Uterus (tissue), 4 donors: Measurements from ENCODE around the gene TNPO2. TPM values are rescaled to one million over a fixed set of nuclear protein-coding genes. Genes with fewer than 3 reads are reported as not detected.

Source experiments
- DNase-seq, 2 donors: peaks; one replicate each; pipeline ENCODE4 v3.0.0-alpha.2; 2019 to 2020
- H3K27ac ChIP-seq, 2 donors: fragments of 200-600 bp; sonication (generic); 1 replicate in 1 of 2; 2 replicates in 1 of 2; pipeline ENCODE4 v1.5.1; 2016 to 2018
- H3K27me3 ChIP-seq, 2 donors: fragments of 200-600 bp; sonication (generic); one replicate each; pipeline ENCODE4 v1.5.1; 2018 to 2019; ENCODE audit warnings: control low read depth in 1 of 2
- H3K36me3 ChIP-seq, 2 donors: fragments of 200-600 bp; sonication (generic); one replicate each; pipeline ENCODE4 v1.5.1; 2019; ENCODE audit warnings: control low read depth in 1 of 2
- H3K4me1 ChIP-seq, 2 donors: fragments of 200-600 bp; sonication (generic); one replicate each; pipeline ENCODE4 v1.5.1; 2018 to 2019; ENCODE audit warnings: control low read depth in 1 of 2
- H3K4me3 ChIP-seq, 2 donors: fragments of 200-600 bp; sonication (generic); 1 replicate in 1 of 2; 2 replicates in 1 of 2; pipeline ENCODE4 v1.5.1; 2018 to 2019; ENCODE audit warnings: mild to moderate bottlenecking in 1 of 2
- H3K9me3 ChIP-seq, 2 donors: fragments of 200-600 bp; sonication (generic); one replicate each; pipeline ENCODE4 v1.5.1; 2019; ENCODE audit warnings: control low read depth in 1 of 2
- CTCF ChIP-seq, 4 experiments: fragments of 200-600 bp in 2 of 4; fragments of 450-650 bp in 2 of 4; sonication (generic) in 2 of 4; IDR thresholded peaks; one replicate each; pipeline ENCODE4 v1.5.1; 2016 to 2019; ENCODE audit warnings: antibody characterized with exemption in 4 of 4, mild to moderate bottlenecking in 2 of 4, moderate library complexity in 1 of 4
- POLR2A ChIP-seq, 2 donors: fragments of 450-650 bp; IDR thresholded peaks; one replicate each; pipeline ENCODE4 v1.6.1; 2016; ENCODE audit warnings: antibody characterized with exemption in 2 of 2, mild to moderate bottlenecking in 1 of 2, moderate library complexity in 1 of 2
- intact Hi-C: fragments of 100-400 bp; cut with DNase I; formaldehyde crosslinking; loops from one replicate; pipeline ENCODE4 v1.15.1; 2023; ENCODE audit warnings: low total_unique reads
- total RNA-seq, 4 donors: library from RNA; depleted of rRNA in 3 of 4; stranded (reverse); fragments of >200 nt in 3 of 4; gene quantifications; one replicate each; pipeline versions ENCODE4 v1.1.0 to v1.2.4, GENCODE V29; 2014 to 2023
- donor health status: DM: yes; HTN: yes; CAD: no.

Gene TNPO2
- total RNA-seq, 4 donors from 2014 or later = 29.7 to 92.9 (median 71.2) TPM

GRCh38 chr19:12668932-12669269 is 54.8 kb downstream of the TNPO2 start:
- H3K36me3 ChIP-seq = no peaks in the 10 kb centered on the region
- peak; percentile 47 to 54 for DNase-seq
- intact Hi-C loops = no loop called here
- H3K4me1 ChIP-seq = peaks cover 11 to 14% of the 10 kb centered on the region in 2 donors
- H3K27me3 ChIP-seq = no peaks in the 10 kb centered on the region
- H3K4me3 ChIP-seq = peak overlapping the region; percentile 64 to 98
- H3K27ac ChIP-seq = peak overlapping the region; percentile 95 to 99
- H3K9me3 ChIP-seq = no peaks in the 10 kb centered on the region
- TF ChIP-seq POLR2A (IDR thresholded peaks at IDR 0.05) = no peak
- TF ChIP-seq CTCF (IDR thresholded peaks at IDR 0.05) = no peak

DNA sequence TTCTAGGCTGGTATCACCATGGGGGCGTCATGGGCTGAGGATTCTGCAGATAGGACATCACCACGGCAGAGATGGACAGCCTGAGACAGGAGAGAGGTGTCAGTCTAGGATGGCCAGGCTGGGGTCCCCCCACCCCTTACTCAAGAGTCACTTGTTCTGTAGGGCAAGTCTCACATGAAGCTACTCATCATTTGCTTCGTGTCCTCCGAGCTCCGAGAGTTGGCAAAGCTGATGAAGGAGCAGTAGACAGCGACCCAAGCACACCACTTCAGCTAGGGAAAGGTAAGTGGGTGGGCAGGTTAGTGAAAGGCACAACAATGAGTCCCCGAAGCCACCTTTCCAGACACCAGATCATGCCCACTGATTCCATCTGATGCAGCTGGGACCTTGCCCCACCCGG is 55.4 kb downstream of the TNPO2 start:
- Histone ChIP-seq H3K36me3 (no peaks in the 10 kb centered on the region), H3K4me3 (peak overlapping the region; percentile 64 to 98), H3K4me1 (peaks cover 11 to 14% of the 10 kb centered on the region in 2 donors), H3K9me3 (no peaks in the 10 kb centered on the region), H3K27ac (peak overlapping the region; percentile 95 to 99), H3K27me3 (no peaks in the 10 kb centered on the region)
- intact Hi-C loops = no loop called here
- TF ChIP-seq POLR2A (IDR thresholded peaks at IDR 0.05) (no peak), CTCF (IDR thresholded peaks at IDR 0.05) (no peak)
- no peak for DNase-seq

DNA sequence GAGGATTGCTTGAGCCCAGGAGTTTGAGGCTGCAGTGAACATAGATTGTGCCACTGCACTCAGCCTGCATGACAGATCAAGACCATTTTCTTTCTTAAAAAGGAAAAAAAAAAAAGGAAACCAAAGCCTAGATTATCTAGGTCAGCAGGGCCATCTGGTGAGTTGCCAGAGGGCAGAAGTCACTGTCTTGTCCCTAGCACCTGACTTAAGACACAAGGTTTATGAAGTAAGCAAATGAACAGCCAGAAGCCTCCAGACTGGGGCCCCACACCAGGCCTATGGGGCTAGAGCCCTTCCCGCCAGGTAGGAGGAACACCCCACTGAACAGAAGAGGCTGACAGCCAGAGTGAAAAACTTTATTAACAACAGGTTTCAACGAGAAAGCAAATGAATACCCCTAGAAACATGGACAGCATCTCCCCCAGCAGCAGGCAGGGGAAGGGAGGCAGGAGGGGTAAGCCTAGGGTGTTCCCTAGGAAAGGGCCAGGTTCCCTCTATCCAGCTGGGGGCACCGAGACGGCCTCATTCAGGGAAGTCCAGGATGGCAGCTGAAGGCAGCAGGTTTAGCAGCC is 55.9 kb downstream of the TNPO2 start:
- Histone ChIP-seq H3K4me1 (peaks cover 11 to 14% of the 10 kb centered on the region in 2 donors), H3K27ac (no peak overlapping the region), H3K4me3 (peak overlapping the region in 1 of 2 donors; percentile 64), H3K9me3 (no peaks in the 10 kb centered on the region), H3K36me3 (no peaks in the 10 kb centered on the region), H3K27me3 (no peaks in the 10 kb centered on the region)
- intact Hi-C loops = no loop called here
- DNase-seq = no peak
- TF ChIP-seq CTCF (IDR thresholded peaks at IDR 0.05) (no peak), POLR2A (IDR thresholded peaks at IDR 0.05) (no peak)

DNA sequence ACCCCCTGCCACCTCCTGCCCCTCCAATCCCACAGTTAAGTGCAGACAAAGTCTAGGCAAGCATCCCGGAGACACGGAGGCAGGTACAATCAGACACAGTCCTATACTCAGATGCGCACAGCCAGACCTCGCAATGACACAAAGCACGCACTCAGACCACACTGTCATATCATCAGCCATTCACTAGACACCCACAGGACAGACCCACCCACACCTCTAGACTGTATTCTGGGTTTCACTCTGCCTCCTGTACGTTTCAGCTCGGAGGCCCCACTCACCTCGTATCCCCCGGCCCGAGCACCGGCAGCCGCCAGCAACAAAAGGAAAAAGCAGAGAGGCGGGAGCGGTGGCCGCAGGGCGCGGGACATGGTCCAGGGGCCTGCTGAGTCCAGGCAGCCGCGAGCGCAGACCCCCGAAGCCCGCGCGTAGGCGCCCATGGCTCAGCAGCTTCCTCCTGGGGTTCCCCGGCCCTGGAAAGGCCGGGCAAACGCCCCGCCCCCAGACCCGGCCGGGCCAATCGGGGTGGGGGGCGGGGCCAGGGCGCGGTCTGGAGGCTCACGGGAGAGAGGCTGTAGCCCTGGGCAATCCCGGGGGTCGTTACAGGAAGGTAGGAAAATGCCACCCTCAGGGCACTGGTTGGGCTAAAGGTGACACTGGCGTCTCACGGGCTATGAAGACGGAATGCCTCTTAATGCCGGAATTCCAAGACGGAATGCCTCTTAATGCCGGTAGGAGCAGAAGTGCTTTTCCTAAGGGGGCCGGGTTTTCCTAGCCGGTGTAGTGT is 57.3 kb downstream of the TNPO2 start, which contains the start of the genes MAN2B1 and WDR83:
MAN2B1 (minus strand) TSS at position 478 of the 784 bp plus-strand sequence; CDS start at position 437, 41 bp downstream.
WDR83 (plus strand) TSS at position 543 of the 784 bp plus-strand sequence. CDS start 2,984 bp downstream, outside the sequence.
- Histone ChIP-seq H3K27me3 (no peaks in the 10 kb centered on the region), H3K27ac (peak within 1 kb of the TSS; percentile 61 to 76), H3K4me3 (peak within 1 kb of the TSS; percentile 69 to 82), H3K4me1 (peaks cover 11 to 14% of the 10 kb centered on the region in 2 donors), H3K9me3 (no peaks in the 10 kb centered on the region), H3K36me3 (no peaks in the 10 kb centered on the region)
- peak in 1 of 2 donors; percentile 27 for TF ChIP-seq POLR2A (IDR thresholded peaks at IDR 0.05)
- no peak for TF ChIP-seq CTCF (IDR thresholded peaks at IDR 0.05)
- DNase-seq = peak; percentile 64 to 75
- intact Hi-C loops = no loop called here
